HG02759 (cell line): Measurements from ENCODE around the gene TUBA4A.
A peak's percentile ranks its signal among the peaks of the same experiment; 100 is the strongest.

Experiments used
- ATAC-seq: cut with Tn5 transposase; IDR thresholded peaks from one replicate; pipeline ENCODE4 v1.9.1; 2021; ENCODE audit warnings: mild to moderate bottlenecking, moderate library complexity; ENCODE audit not compliant: unreplicated experiment

The TUBA4A gene

GRCh38 chr2:219244789-219245147 lies 8.9 kb downstream of the TUBA4A start:
- no peak for ATAC-seq

GRCh38 chr2:219243291-219243761 lies 10.4 kb downstream of the TUBA4A start:
- no peak for ATAC-seq

- ATAC-seq = no peak
Observed at GRCh38 chr2:219234331-219234730, 19.4 kb downstream of the TUBA4A start.

- ATAC-seq = peak; percentile 0
Observed at GRCh38 chr2:219230059-219230540, 23.6 kb downstream of the TUBA4A start.

GRCh38 chr2:219229305-219230058 lies 24.2 kb downstream of the TUBA4A start, which contains the start of the genes ANKZF1 and ATG9A:
TSS of gene ANKZF1 (plus strand) at chr2:219229806. CDS start at chr2:219230258, 452 bp downstream.
TSS of gene ATG9A (minus strand) at chr2:219229636. CDS start at chr2:219228024, 1,612 bp downstream.
- ATAC-seq = peak; percentile 98

GRCh38 chr2:219228911-219229304 lies 24.8 kb downstream of the TUBA4A start:
- ATAC-seq = no peak

GRCh38 chr2:219228041-219228910 lies 25.4 kb downstream of the TUBA4A start:
- ATAC-seq = no peak

- ATAC-seq = no peak
Observed at GRCh38 chr2:219225350-219225749, 28.4 kb downstream of the TUBA4A start.

- ATAC-seq = no peak
Observed at GRCh38 chr2:219223831-219224610, 29.7 kb downstream of the TUBA4A start.

- no peak for ATAC-seq
Observed at GRCh38 chr2:219221957-219222518, 31.7 kb downstream of the TUBA4A start.

- ATAC-seq = no peak
Observed at GRCh38 chr2:219220652-219221402, 32.9 kb downstream of the TUBA4A start.

GRCh38 chr2:219219784-219220532 lies 33.8 kb downstream of the TUBA4A start:
- no peak for ATAC-seq

- ATAC-seq = peak; percentile 79
Observed at GRCh38 chr2:219218732-219219701, 34.7 kb downstream of the TUBA4A start, which contains the start of gene ABCB6. TSS of gene ABCB6 (minus strand) at chr2:219218958. CDS start at chr2:219218673, 285 bp downstream.

GRCh38 chr2:219218217-219218731 lies 35.4 kb downstream of the TUBA4A start:
- ATAC-seq = peak; percentile 30

GRCh38 chr2:219216535-219216915 lies 37.2 kb downstream of the TUBA4A start:
- no peak for ATAC-seq

GRCh38 chr2:219215871-219216534 lies 37.7 kb downstream of the TUBA4A start:
- ATAC-seq = no peak

GRCh38 chr2:219214786-219215185 lies 38.9 kb downstream of the TUBA4A start:
- ATAC-seq = no peak
